Activated CD8-positive, alpha-beta T cell treated with anti-CD3 and anti-CD28 coated beads for 36 hours (primary cell): ENCODE measurements around the gene FOXO6. TPM values are rescaled to one million over a fixed set of nuclear protein-coding genes. Genes with fewer than 3 reads are reported as not detected.

Source experiments
- ATAC-seq: fragments of 200-7000 bp; cut with Tn5 transposase; one replicate; pipeline ENCODE4 v1.10.0; 2021; ENCODE audit warnings: mild to moderate bottlenecking, moderate library complexity
- CTCF ChIA-PET: fragments of 350-600 bp; sonication (Branson Sonifier 250); formaldehyde crosslinking; loops from one replicate; lab custom pipeline; 2021; ENCODE audit warnings: antibody characterized with exemption; lab: Charles Lee
- POLR2A ChIA-PET: fragments of 350-600 bp; sonication (Branson Sonifier 250); formaldehyde crosslinking; loops from one replicate; lab custom pipeline; 2021; ENCODE audit warnings: antibody characterized with exemption; lab: Charles Lee
- DNase-seq: peaks from one replicate; pipeline ENCODE4 v3.0.0-alpha.2; 2020
- H3K27ac Mint-ChIP-seq: one replicate; pipeline ENCODE4 v1.8.0; 2021; ENCODE audit warnings: mild to moderate bottlenecking, mixed read lengths
- H3K27me3 Mint-ChIP-seq: one replicate; pipeline ENCODE4 v1.8.0; 2021; ENCODE audit warnings: mixed read lengths
- H3K36me3 Mint-ChIP-seq: one replicate; pipeline ENCODE4 v1.8.0; 2021; ENCODE audit warnings: low read depth, mixed read lengths
- H3K4me1 Mint-ChIP-seq: one replicate; pipeline ENCODE4 v1.8.0; 2021; ENCODE audit warnings: low read depth, mixed read lengths
- H3K4me3 Mint-ChIP-seq: one replicate; pipeline ENCODE4 v1.8.0; 2021; ENCODE audit warnings: mild to moderate bottlenecking, moderate library complexity, mixed read lengths
- H3K9me3 Mint-ChIP-seq: one replicate; pipeline ENCODE4 v1.8.0; 2021; ENCODE audit warnings: mixed read lengths
- intact Hi-C: fragments of 100-400 bp; cut with micrococcal nuclease; formaldehyde crosslinking; loops from one replicate; pipeline ENCODE4 v1.10.0; 2022
- total RNA-seq, 2 experiments: library from RNA; stranded (reverse); gene quantifications; one replicate each; pipeline ENCODE4 v1.2.3, GENCODE V29; 2021
- TF ChIP-seq, protein P1 (sequence below): fragments of 200-600 bp; IDR thresholded peaks from one replicate; pipeline ENCODE4 v1.8.0; 2022; ENCODE audit warnings: antibody characterized with exemption, mild to moderate bottlenecking

FOXO6 gene
- total RNA-seq, 2 experiments from 2014 or later = 0.49 to 0.68 TPM

DNA sequence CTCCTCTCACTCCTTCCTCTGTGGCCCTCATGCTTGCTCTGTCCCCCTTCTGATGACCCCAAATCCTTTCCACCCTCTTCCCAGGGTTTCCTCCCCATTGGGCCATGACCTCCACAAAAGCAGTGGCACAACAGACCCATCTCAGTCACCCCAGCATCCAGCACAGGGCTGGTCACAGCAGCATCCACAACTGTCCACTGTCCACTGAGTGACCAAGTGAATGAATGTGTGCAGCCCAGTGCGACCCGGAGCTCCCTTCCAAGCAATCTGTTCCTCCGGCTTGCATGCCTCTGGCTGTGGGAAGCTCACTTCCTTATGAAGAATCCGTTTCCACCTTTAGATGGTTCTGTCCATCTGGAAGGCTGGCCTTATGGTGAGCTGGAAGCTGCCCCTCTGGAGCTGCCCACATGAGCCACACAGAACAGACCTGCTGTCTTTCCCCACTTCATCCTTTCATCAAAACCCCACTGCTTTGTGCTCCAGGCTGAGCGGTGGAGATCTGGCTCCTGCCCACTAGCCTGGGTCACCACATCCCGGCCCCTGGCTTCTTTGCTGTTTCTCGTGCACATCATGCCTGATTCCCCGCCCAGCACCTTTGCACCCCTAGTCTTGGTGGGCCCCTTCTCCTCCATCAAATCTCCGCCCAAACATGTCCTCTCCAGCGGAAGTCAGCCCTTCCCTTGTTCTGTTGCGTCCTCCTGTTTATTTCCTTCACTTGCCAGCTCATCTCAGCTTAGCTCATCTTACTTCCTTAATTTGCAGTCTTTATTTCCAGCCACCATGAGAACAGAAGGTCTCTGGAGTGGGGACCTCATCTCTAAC lies 66.9 kb downstream of the FOXO6 start:
- Mint-ChIP-seq H3K9me3 (no peaks in the 10 kb centered on the region), H3K27me3 (peaks cover 3% of the 10 kb centered on the region), H3K4me1 (no peaks in the 10 kb centered on the region), H3K36me3 (no peaks in the 10 kb centered on the region), H3K4me3 (no peak overlapping the region), H3K27ac (no peak overlapping the region)
- intact Hi-C loops = no loop called here
- DNase-seq (no peak), ATAC-seq (no peak)
- TF ChIP-seq, protein P1, sequence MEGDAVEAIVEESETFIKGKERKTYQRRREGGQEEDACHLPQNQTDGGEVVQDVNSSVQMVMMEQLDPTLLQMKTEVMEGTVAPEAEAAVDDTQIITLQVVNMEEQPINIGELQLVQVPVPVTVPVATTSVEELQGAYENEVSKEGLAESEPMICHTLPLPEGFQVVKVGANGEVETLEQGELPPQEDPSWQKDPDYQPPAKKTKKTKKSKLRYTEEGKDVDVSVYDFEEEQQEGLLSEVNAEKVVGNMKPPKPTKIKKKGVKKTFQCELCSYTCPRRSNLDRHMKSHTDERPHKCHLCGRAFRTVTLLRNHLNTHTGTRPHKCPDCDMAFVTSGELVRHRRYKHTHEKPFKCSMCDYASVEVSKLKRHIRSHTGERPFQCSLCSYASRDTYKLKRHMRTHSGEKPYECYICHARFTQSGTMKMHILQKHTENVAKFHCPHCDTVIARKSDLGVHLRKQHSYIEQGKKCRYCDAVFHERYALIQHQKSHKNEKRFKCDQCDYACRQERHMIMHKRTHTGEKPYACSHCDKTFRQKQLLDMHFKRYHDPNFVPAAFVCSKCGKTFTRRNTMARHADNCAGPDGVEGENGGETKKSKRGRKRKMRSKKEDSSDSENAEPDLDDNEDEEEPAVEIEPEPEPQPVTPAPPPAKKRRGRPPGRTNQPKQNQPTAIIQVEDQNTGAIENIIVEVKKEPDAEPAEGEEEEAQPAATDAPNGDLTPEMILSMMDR = no peak
- POLR2A ChIA-PET = no interaction called here
- CTCF ChIA-PET = interaction anchor here (0.6 to 1.3 kb wide), 3 partner anchors 11 to 475 kb away, joined by 3 read pairs; no protein-coding TSS in a partner anchor

DNA sequence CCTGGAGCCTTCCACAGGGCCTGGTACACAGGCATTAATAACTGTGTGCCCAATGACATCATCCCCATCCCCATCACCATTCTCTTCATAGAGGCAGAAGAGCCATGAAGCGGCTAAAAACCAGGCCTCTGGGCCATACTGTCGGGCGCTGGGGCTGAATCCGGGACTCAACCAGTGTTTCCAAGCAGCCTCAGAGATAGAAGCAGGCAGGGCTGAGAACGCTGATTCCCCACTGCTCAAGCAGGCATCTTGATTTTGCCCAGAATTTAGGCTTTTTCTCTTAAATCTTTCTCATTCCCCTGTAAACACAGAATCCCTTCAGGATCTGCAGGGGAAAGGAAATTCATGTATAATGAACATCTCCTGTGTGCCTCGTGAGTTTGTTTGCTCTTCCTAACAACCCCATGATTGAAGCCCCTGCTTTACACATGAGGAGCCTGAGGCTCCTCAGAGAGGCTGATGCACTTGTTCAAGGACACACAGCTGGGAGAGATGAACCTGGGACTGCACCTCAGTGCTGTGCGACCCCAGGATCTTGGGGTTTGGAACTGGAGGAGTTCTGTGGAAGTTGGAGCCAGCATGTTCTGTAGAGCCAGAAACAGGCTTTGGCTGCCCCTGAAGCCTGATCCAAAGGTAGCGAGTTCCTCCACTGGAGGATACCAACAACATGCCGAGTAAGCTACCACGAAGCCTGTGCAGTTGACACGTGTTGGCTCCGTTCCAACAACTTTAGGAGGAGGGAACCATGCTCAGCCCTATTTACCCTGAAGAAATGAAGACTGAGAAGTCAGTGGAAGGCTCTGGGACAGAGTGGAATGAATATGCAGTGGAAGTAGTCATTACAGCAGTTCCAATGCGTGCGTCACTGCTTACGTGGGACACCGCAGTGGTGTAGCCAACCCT lies 67.8 kb downstream of the FOXO6 start:
- POLR2A ChIA-PET = no interaction called here

DNA sequence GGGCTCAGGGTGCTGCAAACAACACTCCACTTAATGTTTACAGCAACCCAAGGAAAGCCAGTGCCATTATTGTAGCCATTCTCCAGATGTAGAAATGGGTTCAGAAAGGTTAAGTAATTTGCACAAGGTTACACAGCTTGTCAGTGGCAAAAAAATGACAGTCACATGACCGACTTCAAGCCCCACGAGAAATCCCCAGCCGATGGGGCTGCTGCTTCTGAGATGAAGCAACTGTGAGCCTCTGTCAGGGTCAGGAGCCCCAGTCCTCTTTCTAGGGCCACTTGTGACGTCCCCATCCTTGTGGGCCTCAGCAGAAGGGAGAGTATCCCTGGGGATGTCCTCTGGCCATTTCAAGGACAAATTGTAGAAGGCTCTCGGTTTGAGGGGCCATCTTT lies 68.4 kb downstream of the FOXO6 start:
- POLR2A ChIA-PET = no interaction called here
- CTCF ChIA-PET = no interaction called here
- no peak for ATAC-seq
- Mint-ChIP-seq H3K27ac (no peak overlapping the region), H3K27me3 (peaks cover 13% of the 10 kb centered on the region), H3K9me3 (no peaks in the 10 kb centered on the region), H3K36me3 (no peaks in the 10 kb centered on the region), H3K4me3 (no peak overlapping the region), H3K4me1 (no peaks in the 10 kb centered on the region)
- intact Hi-C loops = loop anchor here (5.0 kb wide), 1 partner anchor 162 kb away; no protein-coding TSS in a partner anchor
- TF ChIP-seq, protein P1 = no peak
- DNase-seq = no peak

More for the DNA sequence above, 67.8 kb downstream of the FOXO6 start:
- peaks cover 8% of the 10 kb centered on the region for H3K27me3 Mint-ChIP-seq
- intact Hi-C loops = no loop called here
- H3K36me3 Mint-ChIP-seq = no peaks in the 10 kb centered on the region
- H3K4me1 Mint-ChIP-seq = no peaks in the 10 kb centered on the region
- CTCF ChIA-PET = interaction anchor here (0.6 to 1.3 kb wide), 3 partner anchors 11 to 476 kb away, joined by 3 read pairs; no protein-coding TSS in a partner anchor
- no peak overlapping the region for H3K4me3 Mint-ChIP-seq
- H3K9me3 Mint-ChIP-seq = no peaks in the 10 kb centered on the region
- TF ChIP-seq, protein P1 = no peak
- DNase-seq (no peak), ATAC-seq (no peak)
- no peak overlapping the region for H3K27ac Mint-ChIP-seq

DNA sequence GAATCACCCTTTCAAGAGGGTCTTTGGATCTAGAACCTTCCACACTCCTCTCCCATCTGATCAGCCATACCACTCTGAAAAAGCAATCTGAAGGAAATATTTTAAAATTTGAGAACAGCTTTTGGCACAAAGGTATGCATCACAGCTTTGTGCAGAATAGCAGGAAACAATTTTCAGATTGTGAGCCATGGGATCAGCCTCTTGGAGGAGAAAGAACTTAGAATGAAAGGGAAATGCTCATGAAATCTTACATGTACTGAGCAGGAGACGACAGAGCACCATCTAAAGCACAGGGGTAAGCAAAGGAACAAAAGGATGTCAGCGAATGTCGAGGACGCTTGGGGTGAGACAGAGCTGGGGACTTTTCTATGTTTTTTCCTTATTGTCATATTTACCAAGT lies 68.8 kb downstream of the FOXO6 start:
- ChIA-PET POLR2A (no interaction called here), CTCF (no interaction called here)
- no peak overlapping the region for H3K27ac Mint-ChIP-seq
- intact Hi-C loops = loop anchor here (5.0 kb wide), 1 partner anchor 163 kb away; no protein-coding TSS in a partner anchor
- H3K9me3 Mint-ChIP-seq = no peaks in the 10 kb centered on the region
- ATAC-seq (no peak), DNase-seq (no peak)
- H3K4me3 Mint-ChIP-seq = no peak overlapping the region
- TF ChIP-seq, protein P1 = no peak
- peaks cover 16% of the 10 kb centered on the region for H3K27me3 Mint-ChIP-seq
- H3K36me3 Mint-ChIP-seq = no peaks in the 10 kb centered on the region
- H3K4me1 Mint-ChIP-seq = no peaks in the 10 kb centered on the region
